Stimulated activated CD4-positive, alpha-beta T cell treated with anti-CD3 and anti-CD28 coated beads, Interleukin-15, amount 100 ng/mL, for 1 hour (primary cell): Measurements from ENCODE around the gene SLC6A12.
"Not testable (repeated sequence)": the region's sequence is repeated elsewhere in the genome, so short reads cannot be mapped to it uniquely, and the experiment has no call there.

Source experiments
- DNase-seq, 2 donors: peaks; one replicate each; pipeline ENCODE4 v3.0.0-alpha.2; 2020; ENCODE audit warnings: low read depth in 1 of 2, low spot score in 1 of 2

The SLC6A12 gene

GRCh38 chr12:217029-217428 lies 3.1 kb upstream of the SLC6A12 start:
- not testable (repeated sequence) for DNase-seq

GRCh38 chr12:215116-215515 lies 1.2 kb upstream of the SLC6A12 start:
- DNase-seq = no peak

GRCh38 chr12:213527-213932 lies 427 bp downstream of the SLC6A12 start:
- no peak for DNase-seq

DNA sequence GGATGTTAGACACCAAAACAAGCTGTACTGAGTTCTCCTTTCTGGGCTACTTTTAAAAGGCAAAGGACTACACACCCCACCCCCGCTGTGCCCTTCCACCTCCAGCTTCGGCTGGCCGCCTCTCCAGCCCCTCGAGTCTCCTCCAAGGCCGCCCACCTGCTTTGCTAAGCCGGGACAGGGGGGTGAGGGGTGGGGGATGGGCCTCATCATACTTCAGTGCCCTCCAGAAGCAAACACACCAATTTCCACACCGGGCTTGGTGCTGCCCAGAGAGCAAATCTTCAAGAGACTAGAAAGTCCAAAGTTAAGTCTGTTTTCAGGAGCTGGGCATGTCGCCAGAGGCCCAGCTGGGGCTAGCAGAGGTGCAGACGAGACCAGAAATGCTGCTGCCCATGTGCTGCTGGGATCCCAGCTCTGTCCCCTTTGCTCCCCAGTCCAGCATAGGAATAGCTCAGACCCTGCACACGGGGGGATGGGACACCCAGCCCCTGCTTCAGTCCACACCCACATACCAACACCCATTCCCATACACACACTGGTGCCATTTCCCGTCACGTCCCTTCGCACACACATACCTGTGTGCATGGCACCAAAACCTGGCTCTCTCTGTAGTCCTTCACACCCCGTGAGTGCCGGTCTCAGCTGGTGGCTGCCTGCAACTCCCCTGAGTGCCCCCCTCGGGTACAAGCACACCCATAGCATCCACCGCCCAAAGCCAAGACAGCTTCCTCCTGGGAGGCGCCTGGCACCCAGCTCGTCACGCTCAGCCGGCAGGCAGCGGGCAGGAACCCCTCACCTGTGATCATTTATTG lies 1.0 kb downstream of the SLC6A12 start:
- no peak for DNase-seq

DNA sequence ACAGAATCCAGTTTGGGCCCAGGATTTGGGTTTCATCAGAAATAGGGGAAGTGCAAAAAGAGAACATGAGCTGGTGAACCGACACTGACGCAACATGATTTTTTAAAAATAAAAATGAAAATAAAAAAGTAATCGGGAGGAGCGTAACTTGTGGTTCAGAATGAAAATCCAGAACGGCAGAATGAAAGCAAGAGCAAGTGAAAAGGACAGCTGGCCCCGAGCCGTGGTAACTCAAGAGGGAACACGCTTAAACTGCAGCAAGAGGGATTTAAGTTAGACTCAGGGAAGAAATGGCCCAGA lies 1.6 kb downstream of the SLC6A12 start:
- DNase-seq = no peak

DNA sequence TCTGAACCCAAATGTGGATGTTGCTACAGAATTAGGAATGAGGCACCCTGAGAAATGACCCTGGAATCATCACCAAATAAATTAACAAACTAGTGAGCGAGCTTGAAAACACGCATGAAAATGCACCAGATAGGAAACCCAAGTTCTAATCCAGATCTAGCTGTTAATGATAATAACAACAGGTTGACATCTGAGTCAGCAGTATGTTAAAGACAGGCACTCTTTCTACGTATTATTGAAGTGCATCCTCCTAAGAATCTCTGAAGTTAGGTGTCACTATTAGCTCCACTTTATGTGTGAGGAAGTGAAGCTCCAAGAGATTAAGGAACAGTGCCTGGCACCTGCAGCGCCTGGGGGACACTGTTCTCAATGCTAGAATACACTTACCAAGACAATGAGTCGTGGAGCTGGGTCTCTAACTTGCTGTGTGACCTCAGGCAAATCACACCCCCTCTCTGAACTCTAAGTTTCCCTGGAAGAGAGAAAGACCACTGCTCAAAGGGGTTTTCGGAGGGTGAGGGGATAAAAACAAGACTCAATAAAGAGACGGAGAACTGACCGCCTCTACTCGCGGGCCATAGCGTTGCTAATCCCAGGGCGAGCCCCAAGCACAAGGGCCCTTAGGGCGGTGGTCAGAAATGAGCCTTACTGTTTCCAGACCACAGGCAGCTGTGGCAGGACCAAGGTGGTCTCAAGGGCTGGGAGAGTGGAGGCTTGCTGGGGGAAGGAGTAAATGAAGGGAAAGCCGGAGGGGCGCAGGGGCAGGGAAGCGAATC lies 2.1 kb downstream of the SLC6A12 start:
- DNase-seq = no peak

DNA sequence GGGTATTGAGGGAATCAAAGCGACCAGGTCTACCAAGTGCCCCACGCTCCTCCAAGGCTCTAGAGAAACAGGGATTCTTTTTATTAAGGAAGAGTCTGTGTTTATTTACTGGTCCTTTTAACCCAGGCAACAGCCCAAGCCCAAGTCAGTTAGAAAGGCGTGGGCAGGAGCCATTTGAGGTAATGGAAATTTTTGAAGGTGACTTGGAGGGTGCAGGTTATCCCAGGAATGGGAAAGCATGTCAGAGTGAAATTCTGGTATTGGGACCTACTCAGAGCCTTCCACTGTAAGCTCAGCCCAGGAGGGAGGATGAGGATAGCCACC lies 2.9 kb downstream of the SLC6A12 start:
- no peak for DNase-seq

- DNase-seq = no peak
These were observed 3.4 kb downstream of the SLC6A12 start for GRCh38 chr12:210277-211141.

DNA sequence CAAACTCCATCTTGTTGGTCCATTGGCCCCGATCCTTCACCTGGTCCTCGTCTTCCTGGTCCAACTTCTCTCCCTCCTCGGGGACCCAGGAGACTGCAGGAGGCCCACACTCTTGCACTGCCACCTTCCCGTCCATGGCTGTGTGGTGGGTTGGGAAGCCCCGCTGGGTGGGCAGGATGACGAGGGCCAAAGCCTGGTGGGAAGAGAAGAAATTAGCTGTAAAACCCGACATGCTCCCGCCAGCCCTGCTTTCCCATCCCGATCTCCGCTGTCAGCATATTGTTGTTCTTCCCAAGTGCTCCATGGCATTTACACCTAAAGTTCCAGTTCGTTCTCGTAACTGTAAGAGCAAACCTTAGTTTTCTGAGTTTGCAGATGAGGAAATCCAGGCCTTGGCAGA lies 4.1 kb downstream of the SLC6A12 start:
- no peak for DNase-seq

- DNase-seq = no peak
These were observed 4.7 kb downstream of the SLC6A12 start for GRCh38 chr12:209246-209645.

DNA sequence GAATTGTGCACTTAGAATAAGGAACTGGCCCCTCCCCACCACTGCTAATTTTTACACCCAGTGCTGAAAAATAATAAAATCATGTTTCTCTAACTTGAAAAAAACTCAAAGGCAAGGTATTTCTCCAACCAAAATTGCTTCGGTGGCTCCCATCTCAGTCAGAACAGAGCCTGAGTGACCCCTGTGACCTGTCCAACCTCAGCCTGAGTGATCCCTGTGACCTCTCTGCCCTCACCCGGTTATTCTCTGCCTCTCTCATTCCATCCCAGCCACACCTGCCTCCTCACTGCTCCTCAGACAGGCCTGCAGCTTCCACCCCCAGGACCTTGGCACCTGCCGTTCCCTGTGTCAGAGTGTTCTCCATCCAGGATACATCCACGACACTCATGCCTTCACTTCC lies 5.1 kb downstream of the SLC6A12 start:
- no peak for DNase-seq

DNA sequence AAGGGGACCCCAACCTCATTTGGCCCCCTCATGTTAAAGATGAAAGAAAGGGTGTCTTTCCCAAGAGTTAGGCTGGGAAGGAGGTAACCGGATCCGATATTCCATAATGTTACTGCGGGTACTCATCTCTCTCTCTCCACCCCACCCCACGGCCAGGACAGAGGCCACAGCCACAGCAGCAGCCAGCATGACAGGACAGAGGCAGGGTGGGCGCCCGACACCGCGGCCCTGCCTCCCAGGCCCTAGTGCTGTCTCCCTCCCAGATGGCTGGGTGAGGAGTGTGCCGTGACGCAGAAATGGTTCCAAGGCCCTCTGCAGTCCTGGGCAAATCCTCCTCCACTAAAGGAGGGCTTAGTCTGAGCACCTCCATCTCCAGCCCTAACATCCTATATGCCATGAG lies 6.2 kb downstream of the SLC6A12 start:
- DNase-seq = no peak

DNA sequence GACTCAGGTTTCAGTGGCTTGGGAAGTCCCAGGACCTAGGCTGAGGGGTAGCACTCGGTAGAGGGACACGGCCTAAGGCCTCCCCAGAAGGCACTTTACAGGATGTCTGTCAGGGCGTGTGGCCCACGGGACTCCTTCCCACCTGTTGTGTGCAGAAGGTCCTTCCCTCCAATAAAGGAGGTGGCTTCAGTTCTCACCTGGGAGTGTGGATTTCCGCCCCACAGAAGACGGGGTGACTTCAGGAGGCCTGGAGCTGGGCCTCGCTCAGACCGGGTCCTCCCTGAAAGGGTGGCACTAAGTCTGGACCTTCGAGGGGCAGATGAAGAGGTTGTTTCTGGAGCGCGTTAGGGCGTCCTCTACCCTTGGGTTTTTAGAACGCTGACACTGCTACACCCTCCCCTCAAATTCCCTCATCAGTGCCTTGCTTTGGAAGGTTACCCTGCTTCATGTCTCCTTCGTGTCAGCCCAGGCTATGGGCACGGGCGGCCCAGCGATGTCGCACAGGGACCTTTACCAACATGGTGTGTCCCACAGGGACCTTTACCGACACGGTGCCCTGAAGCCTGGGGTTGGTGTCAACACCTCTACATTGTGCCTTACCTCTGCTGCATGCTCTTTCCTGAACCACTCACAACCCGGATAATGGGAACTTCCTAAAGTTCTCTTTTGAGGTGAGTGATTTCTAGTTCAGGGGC lies 7.1 kb downstream of the SLC6A12 start:
- DNase-seq = no peak

- no peak for DNase-seq
These were observed 8.9 kb downstream of the SLC6A12 start for GRCh38 chr12:205026-205425.

- DNase-seq = no peak
These were observed 9.7 kb downstream of the SLC6A12 start for GRCh38 chr12:204261-204678.

DNA sequence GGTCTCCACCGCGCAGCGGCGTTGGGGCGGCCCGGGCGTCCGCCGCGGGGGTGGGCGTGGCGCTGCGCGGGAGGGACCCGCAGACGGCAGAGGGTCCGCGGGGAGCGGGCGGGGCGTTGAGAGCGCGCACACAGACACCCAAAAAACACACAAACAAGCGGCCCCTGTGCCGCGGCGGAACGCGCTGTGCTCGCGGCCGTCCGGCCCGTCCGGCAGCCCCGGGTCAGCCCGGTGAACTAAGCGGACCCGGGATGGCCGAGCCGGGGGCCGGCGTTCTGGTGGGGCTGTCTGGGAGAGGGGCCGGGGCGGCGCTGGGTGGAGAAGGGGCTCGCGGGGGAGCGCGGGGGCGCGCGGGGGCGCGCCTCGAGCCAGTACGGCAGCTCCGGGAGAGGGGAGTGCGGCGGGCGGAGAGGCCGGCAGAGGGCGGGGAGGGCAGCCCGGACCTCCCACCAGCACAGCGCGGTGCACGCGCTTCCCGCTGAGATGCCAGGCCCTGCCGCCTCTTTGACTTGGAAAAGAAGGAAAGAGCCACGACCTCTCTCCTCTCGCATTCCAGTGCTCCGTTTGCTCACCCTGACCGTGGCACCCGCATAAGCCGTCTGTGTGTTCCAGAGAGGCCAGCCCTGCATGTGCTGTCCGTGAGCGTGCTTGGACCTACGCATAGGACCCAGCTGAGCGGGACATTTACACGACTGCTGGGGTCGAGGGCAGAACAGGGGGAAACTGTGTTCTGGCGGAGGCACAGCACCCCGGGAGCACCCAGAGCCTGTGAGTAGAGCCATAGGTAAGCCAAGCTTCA lies 10.3 kb downstream of the SLC6A12 start:
- no peak for DNase-seq

DNA sequence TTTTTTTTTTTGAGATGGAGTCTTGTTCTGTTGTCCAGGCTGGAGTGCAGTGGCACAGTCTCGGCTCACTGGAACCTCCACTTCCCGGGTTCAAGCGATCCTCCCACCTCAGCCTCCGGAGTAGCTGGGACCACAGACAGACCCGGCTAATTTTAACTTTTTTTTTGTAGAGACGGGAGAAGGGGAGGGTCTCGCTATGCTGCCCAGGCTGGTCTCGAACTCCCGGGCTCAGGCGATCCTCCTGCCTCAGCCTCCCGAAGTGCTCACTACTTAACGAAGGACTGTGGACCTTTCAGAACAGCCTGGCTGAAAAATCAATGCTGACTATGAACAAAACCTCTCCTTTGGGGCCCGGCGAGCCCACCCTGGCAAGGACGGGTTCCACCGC lies 10.9 kb downstream of the SLC6A12 start:
- DNase-seq = no peak

DNA sequence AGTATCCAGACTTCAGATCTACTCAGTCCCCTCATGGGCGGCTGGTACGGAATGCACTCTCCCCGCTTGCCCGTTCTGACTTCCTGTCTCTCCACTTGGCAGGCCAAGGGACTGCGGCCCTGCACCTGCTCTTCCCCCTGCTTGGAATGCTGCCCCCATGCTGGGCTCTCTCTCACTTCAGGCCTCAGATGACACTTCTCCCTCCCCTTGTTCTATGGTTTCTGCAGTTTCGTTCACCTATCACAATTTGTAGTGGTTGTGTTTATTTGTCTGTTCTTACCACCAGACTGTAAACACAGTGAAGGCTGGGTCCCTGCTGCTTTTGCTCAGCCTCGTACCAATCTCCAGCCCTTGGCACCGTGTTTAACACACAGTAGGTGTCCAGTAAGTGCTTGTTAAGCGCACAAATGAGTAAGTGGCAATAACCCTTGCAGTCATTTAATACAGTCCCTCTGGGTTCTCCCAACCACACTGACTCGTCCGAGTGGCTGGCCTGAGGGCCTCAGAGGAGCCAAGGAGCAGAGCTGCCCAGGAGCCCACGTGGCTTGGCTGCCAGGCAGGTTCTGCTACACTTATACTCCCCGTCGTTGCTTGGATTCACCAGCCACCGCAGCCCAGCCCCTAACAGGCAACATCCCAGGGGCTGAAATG lies 11.8 kb downstream of the SLC6A12 start:
- DNase-seq = no peak

DNA sequence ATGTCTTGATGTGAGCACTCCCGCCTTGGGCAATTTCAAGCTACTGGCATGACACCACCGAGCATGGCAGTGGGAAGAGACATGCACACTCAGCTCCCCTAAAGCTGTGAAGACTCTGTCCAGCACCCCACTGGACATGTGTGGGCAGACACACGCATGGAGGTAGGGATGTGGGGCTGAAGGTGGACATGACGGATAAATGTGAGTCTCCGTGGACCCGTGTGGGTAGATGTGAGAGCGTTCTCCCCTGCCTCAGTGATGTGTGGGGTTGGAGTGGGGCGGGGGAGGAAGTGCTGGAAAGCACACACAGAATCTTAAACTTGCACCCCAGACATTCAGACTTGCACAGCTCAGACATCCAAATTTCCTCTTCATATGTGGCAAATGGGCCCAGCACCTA lies 12.6 kb downstream of the SLC6A12 start:
- DNase-seq = no peak

DNA sequence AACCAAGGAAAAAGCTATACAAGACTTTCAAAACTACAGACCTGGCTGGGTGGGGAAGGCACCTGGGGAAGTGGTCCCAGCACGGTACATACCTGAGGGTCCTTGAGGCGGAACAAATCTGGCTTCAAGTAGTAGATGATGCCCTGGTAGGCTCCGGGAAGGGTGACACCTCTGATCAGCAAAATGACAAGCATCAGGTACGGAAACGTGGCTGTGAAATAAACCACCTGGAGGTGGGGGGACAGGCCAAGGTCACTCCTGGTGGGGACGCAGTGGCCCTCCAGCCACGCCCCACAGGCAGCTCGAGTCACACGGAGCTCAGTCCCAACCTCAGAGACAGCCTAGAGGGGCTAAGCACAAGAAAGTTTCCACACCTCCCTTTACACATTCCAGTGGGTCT lies 15.3 kb downstream of the SLC6A12 start:
- DNase-seq = no peak
